NCI-H526 treated with DMSO at 0.1 percent for 48 hours (cell line): Measurements from ENCODE around the gene TM9SF3.

ENCODE experiments used
- DNase-seq: peaks from one replicate; lab custom pipeline; 2025; lab: John Stamatoyannopoulos, UW

TM9SF3 gene

DNA sequence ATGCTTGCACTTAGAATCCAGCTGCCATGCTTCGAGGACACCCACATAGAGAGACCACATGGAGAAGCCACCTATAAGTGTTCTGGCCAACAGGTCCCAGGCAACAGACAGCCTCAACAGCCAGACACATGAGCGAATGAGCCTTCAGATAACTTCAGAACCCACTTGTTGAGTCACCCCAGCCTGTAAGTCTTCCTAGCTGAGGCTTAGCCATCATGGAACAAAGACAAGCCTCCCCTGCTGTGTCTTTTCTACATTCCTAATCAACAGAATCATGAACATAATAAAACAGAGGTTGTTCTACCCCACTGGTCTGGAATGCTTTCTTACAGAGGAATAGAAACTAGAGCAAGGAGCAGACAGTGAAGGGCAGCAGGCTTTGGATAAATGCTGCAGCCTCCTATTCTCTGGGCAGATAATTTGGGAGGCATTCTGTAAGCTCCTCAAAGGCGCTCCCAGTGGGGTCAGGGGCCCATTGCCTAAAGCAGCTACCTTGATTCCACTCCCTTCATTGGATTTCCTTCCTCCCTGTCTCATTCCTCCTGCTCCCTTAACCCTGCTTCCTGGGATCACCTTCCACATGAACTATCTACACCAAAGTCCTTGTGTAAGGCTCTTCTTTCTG is 77.7 kb downstream of the TM9SF3 start:
- no peak for DNase-seq

DNA sequence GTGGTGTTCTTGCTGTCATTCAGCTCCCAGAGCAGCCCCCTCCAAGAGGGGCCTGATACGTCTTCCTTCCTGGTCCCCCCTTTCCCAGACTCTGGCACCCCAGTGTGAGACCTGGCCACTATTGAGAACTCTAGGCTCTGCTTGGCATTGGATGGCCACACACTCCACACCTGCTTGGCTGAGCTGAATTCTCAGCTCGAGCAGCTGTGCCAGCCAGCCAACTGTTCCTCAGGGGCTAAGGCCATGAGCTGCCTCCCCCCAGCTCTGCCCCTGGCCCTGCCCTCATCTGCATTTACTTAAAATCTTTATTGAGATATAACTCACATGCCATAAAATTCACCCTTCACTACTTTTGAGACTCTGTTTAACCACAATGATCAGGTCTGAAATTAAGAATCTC is 79.8 kb downstream of the TM9SF3 start:
- DNase-seq, result no peak

DNA sequence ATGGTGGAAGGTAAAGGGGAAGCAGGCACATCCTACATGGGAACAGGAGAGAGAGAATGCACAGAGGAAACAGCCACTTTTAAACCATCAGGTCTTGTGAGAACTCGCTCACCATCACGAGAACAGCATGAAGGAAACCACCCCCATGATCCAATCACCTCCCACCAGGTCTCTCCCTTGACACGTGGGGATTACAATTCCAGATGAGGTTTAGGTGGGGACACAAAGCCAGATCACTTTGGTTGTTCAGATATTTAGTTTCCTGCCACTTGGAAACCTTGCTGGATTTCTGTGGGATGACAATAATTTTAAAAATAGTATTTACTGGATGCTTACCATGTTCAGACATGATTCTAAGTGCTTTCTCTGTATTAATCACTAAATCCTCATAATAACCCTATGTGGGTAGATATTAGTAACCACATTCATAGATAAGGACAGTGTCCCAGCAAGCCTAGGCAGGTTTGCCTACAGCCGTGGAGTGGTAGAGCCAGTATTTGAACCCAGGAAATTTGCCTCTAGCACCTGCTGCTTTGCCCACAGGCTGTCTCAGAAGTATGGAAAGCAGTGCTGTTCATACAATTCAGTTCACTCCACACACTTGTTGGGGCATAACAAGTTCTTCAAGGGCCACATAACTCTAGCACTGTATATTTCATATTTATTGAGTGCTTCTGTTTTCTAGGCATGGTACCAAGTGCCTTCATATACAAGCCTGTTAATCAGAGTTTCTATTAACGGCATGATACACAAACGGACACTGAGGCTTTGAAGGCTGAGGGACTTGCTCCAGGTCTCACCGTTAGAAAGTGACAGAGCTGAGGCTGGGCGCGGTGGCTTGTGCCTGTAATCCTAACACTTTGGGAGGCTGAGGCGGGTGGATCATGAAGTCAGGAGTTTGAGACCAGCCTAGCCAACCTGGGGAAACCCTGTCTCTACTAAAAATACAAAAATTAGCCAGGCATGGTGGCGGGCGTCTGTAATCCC is 81.4 kb downstream of the TM9SF3 start:
- DNase-seq, result peak; percentile 16

DNA sequence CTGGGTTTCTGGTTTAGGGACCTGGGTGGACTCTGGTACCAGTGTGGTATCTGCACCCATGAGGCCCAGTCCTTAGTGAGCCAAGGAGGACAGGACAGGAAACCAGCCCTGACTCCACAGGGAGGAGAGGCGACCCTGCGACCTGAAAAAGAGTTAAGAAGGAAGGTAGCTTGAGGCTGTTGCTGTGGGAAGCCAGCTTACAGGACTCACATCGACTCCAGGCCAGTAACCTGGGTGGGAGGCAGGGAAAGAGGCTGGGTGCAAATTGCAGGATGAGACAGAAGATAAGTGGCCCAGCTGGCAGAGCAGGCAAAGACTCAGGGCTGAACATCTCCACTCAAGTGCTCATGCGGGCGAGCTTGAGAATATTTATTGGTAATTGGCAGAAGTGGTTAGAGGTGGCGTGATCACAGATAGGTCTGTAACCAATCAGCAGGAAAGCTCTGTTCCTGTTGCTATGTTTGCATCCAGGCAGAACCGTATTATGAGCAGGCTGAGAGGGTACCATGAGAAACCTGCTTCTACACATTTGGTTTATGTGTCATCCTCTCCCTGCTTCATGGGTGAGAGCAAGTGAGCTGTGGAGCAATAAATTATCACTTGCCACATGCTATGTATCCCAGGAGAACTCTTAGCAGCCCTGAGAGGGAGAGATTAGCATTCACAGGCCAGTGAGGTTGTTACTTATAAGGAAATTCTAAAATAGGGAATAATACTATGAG is 84.1 kb downstream of the TM9SF3 start:
- no peak for DNase-seq

DNA sequence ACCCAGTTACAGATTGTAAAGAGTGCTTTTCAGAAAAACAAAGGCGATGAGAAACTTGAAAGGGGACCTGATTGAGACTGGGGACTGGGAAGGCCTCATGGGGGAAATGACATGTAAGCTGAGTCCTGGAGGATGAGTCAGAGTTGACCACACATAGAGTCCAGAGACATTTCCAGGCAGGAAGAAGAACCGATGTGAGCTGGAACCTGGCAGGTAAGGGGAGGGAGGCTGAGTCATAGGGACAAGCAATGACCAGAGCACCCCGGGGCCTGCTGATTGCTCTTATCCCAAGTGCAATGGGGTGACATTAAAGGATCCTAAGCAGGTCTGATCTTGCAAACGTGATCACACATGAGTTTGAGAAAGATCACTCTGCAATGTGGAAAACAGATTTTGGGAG is 84.8 kb downstream of the TM9SF3 start:
- DNase-seq, result no peak

DNA sequence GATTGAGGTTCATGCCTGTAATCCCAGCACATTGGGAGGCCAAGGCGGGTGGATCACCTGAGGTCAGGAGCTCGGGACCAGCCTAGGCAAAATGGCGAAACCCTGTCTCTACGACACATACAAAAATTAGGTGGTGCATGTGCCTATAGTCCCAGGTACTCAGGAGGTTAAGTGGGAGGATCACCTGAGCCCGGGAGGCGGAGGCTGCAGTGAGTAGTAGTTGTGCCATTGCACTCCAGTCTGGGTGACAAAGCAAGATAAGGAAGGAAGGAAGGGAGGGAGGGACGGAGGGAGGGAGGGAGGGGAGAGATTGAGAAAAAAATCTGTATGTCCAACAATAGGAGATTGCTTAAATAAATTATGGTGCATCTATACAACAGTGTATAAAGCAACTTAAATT is 86.3 kb downstream of the TM9SF3 start:
- DNase-seq, result no peak

DNA sequence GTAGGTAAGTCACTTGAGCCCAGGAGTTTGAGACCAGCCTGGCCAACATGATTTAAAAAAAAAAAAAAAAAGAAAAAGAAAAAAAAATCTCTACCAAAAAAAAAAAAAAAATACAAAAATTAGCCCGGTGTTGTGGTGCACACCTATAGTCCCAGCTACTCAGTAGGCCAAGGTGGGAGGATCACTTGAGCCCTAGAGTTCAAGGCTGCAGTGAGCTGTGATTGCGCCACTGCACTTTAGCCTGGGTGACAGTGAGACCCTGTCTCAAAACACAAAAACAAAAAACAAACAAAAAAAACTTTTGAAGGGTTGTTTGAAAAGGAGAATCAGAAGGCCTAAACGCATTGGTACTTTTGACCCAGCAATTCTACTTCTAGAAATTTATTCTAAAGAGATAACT is 86.8 kb downstream of the TM9SF3 start:
- no peak for DNase-seq

DNA sequence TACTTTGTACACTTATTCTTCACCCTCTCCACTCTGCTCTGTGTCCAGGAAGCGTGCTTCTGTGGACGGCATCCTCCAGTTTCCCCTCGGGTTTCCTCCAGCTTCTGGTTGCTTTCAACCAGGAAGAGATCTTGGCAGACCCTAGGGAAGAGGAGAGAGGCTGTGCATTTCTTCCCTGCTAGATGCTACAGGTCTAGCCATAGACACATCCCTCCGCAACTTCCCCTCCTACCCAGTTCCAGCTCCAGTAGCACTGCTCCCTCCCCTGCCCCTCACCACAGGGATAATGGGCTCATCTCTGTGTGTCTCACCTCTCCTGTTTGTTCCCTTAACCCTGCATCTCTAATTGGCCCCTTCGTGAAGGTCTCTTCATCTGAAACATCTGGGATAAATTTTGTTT is 89.4 kb downstream of the TM9SF3 start:
- DNase-seq, result no peak

DNA sequence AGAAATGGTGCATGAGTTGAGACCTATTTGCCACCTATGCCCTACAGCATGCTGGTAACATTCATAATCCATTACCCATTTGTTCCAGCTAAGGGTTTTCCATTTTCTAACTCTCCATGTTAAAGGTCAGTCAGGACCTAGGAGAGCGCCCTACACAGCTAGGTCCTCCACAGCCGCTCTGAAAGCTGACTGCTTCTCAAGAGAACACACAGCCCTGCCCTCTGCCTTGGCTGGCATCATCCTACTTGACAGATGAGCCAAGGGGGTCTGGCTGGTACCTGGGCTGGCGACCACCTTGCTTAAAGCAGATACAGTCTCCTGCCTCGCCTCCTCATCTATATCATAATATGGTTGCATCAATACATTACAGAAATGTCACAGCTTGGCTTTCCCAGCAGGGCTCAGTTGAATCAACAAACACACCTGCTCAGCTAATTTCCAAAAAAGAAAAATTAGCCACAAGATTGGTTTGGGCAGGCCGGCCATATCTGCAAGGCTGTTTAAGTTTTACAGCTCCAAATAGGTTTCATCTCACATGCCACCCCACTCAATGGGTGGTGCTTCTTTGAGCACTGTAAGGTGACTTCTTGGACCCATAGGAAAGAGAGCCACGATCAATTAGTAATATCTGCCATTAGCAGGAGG is 90.4 kb downstream of the TM9SF3 start:
- no peak for DNase-seq

DNA sequence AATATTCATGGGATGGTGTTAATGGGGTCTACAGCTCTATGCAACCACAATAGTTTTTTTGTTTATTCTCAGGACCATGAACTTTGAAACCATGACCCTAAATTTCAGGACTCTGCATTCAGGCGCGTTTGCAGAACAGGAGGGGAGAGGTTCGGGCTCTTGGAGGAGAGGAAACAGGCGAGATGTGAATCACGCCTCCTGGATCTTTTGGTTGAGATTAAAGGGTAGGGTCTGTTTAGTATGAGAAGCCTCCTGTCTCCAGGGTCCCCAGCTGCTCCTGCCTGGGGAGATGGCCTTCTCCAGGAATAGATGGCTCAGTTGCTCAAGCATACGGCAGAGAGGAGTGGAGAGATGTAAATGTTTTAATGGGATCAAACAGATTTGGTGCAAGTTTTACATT is 91.3 kb downstream of the TM9SF3 start:
- DNase-seq, result no peak

DNA sequence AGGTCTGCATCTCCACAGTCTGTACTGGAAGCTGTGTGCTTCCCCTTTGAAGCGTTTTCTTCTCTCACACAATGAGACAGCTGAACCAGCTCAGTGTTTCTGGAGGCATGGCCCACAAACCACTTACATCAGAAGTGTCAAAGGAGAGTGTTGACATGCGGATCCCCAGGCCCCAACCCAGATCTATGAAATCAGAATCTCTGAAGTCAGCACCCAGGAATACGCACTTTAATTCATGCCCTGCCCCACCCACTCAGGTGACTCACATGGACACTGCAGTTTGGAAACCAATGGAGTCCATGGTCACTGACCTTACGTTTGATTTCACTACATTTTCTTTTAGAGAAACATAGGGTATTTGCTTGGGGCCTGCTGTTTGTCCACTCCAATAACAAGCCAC is 92.1 kb downstream of the TM9SF3 start:
- DNase-seq, result no peak

DNA sequence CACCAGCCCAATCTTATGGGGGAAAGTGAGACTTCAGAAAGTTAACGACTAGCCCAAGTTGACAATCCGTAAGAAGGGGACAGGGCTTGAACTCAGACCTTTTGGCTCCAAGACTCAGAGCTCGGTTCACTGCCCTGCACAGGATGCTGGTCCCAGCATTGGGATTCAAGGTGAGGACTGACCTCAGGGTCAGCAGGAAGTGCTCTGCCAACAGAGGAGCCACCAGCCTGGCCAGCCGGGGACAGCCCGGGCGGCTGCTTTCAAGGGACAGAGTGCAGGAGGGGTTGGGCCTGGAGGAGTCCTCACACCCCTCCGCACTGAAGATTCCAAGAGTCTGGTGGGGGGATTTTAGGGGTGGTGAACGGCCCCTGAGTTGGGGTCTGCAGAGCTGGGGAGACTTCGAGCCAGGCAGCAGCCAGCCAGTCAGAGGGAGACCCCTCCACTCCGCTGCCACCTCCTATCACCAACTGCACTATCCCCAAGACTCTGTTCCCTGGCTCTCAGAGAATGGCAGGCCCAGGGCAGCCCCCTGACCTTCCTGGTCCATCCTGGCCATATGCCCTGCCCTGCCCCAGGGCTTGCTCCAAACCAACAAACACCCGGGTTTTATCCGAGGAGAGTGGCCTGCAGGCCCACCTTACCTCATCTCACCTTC is 92.8 kb downstream of the TM9SF3 start:
- no peak for DNase-seq

DNA sequence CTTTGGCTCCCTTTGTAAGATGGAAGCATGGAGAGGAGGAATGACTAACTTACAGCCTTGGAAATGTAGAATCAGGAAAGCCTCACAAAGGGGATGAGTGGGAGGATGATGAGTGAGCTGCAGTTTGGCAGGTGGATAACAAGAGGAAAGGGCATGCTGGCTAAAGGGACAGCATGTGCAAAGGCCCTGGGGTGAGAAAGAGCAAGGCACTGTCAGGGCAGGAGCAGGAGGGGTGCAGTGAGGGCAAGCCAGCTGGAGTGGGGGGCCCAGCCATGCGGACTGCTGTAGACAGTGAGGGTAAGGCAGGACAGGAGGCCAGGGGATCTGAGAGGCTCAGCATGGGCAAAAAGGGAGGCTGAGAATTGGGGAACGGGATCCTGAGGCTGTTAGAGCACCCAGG is 93.6 kb downstream of the TM9SF3 start:
- DNase-seq, result no peak

DNA sequence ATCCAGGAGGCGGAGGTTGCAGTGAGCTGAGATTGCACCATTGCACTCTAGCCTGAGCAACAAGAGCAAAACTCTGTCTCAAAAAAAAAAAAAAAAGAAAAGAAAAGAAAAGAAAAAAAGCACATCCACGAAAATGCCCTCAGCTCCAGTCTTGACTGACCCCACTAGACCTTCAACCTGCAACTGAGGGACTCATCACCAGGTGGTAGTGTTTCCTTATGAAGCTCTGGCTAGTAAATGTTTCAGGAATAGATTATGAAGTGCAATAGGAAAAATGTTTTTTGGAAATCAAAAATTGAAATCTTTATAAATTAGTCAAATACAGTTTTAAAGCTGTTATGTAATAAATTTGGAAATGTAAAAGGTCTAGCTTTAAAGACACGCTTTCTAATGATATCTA is 95.5 kb downstream of the TM9SF3 start:
- DNase-seq, result peak; percentile 63

DNA sequence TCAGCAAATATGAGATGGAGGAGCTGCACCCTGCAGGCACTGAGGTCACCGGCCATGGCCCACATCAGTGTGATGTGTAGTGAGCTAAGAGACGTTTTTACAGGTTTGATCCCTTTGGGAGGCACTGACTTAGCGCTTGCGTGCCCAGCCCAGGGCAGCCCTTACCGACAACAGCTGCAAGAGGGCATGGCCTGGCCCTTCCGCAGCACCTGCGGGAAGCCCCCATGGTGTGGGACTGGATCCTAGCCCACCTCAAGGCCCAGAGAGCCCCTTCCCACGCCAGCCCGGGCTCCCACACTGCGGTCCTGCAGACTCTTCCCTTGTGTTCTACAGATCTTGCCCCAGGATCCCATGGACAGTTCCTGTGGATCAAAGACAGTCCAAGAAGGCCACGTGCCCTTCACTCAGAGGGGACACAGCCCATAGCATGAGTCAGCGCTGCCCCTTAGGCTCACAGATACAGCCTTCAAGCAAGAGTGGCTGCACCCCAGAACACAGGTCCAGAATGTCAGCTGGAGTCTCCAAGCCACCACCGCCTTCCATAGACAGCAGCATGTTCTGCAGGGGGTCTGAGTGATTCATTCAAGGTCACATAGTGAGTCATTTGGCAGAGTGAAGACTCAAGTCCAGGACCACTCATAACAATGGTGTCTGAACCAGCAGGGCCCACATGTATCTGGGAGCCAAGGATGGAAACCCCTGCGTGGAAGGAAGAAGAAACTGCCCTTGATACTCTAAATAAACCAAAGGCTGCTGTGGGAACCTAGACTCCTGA is 98.5 kb downstream of the TM9SF3 start:
- no peak for DNase-seq

DNA sequence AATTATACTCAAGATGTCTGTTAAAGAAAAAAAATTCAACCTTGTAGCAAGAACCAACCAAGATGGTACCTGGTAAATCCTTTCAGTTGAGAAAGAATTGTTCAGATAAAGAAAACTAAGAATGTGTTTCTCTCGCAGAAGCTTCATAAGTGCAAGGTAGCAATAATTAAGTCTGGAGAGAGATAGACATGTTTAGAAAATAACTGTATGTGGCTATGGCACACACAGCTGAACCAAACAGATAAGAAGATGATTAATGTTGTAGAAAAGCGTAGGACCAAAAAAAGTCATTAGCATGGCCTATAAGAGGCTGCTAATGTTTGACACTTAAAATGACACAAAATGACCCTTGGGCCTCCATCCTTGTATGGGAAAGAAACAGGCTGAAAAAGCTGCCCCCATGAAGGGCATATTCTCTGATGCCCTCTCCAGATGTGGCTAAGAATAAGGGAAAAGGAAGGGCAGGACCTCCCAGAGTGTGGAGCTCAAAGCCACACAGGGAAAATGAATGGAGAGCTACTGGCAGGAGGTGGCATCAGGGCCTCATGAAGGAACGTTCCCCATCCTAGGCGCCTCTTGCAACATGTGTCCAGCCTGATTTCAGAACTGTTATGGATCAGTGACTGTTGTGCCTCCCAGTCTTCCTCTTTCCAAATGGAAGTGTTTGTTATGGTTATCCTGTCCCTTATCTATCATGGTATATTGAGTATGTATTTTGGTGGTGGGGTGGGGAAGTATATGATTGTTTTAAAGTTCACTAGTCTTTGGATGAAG is 103.8 kb downstream of the TM9SF3 start:
- DNase-seq, result no peak

DNA sequence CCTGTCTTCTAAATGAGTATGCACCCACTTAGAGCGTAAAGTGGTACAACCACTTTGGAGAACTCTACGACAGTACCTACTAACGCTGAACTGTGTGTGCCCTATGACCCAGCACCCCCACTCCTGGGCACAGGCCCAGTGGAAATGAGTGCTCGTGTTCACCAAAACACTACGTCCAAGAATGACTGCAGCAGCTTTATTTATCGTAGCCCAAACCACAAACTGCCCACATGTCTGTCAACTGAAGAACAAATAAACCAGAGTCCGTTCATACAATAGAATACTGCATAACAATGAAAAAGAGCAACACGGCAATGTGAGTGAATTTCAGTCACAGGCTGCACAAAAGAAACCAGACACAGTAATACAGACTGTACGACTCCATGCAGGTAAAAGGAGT is 108.5 kb downstream of the TM9SF3 start:
- DNase-seq, result no peak

DNA sequence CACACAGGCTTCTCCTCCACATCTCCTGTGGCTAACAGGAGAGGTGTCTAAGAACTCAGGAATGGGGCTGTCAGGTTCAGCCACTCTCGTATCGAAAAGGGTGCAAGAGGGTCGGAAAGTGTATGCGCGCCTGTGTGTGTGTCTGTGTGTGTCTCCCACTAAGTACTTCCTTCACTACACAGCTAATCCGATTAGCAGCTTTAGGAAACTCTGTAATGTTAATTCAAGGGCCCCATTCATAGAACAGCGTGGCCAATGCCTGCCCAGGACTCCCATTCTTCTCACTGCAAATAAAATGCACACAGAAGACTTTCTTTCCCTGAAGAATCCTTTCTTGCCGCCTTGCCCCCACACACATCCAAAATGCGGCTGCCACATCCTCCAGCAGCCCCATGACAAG is 112.9 kb downstream of the TM9SF3 start:
- DNase-seq, result no peak

DNA sequence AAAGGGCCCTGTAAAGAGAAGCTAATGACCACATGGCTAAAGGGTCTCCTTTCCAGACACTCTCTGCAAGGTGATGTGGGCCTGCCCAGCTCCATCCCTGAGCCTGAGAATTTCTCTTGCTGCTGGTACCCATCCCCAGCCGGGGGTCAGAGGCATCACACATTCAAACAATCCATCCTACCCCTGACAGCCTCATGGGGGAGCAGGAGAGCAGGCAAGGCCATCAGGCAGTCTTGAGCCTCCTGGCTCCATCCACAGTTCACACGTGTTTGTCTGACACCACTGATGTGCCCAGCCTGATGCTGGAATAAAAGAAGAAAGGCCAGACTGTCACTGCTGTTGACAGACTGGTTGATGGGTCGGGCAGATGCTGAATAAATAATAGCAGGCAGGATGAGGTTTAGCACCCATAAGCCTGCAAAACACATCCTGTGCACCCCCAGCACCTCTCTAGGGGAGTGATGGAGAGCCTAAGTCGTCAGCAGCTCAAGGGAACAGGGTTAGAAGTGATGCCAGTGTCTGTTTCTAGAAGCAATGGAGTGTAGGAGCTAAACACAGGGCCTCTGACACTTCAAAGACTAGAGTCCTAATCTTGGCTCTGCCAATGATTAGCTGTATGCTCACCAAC is 116.6 kb downstream of the TM9SF3 start:
- no peak for DNase-seq

DNA sequence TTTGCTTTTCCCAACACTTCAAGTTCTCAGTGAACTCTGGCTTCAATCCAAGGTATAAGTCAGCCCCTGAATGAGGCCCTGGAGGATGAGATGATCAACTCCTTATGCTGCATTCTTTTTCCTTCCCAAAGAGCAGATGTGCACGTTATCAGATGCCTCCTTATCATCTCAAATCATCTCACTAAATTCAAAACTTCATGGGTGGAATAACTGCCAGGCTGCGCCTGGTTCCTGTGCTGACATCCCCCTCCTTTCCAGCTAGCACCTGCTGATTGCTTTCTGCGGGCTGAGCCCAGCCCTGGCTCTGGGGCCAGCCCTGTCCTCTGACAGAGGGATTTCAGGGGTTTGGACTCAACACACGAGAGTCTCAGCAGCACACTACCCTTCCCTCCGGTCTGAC is 118.0 kb downstream of the TM9SF3 start:
- peak; percentile 52 for DNase-seq
